GM10266 (cell line): ENCODE measurements around the gene NACC1.

Experiments
- DNase-seq: peaks from one replicate; pipeline ENCODE4 v3.0.0; 2012; ENCODE audit errors: extremely low spot score
- TF ChIP-seq, protein P1 (sequence below): IDR thresholded peaks from 2 replicates; pipeline ENCODE4 v1.5.1; 2012; ENCODE audit warnings: mild to moderate bottlenecking, low read depth; ENCODE audit not compliant: control insufficient read depth, insufficient read depth; ENCODE audit errors: missing control alignments

Gene NACC1

DNA sequence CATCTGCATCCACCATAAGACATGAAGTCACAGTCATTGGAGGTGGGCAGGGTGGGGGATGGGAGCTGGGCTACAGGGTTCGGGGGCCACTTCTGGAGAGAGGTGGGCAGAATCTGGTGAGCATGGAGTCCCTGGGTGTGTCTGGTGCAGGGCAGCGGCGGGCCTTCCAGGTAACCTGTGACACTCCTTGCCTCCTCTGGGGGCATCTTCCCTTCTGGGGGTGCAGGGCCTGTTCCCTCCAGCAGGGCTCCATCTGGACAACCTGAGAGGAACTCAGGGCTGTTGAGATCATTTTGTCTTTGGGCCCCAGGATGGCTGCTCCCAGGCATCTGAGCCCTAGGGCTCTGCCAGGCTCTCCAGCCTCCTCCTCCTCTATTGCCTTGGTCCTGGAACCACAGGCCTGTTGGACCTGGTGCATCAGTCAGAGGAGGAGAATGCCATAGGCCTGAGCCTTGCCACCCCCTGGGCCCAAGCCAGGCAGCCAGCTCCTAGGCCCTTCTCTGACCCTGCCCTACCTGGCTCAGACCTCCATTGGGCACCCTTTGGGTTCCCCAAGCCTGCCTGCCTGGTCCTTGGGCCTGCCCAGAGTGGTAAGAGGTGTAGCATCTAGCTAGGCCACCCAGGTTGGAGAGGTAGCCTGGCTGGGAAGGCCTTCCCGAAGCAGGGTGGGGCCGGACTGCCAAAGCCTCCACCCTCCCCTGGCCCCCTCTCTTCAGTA lies 28.8 kb upstream of the NACC1 start:
- DNase-seq = no peak
- TF ChIP-seq, protein P1, sequence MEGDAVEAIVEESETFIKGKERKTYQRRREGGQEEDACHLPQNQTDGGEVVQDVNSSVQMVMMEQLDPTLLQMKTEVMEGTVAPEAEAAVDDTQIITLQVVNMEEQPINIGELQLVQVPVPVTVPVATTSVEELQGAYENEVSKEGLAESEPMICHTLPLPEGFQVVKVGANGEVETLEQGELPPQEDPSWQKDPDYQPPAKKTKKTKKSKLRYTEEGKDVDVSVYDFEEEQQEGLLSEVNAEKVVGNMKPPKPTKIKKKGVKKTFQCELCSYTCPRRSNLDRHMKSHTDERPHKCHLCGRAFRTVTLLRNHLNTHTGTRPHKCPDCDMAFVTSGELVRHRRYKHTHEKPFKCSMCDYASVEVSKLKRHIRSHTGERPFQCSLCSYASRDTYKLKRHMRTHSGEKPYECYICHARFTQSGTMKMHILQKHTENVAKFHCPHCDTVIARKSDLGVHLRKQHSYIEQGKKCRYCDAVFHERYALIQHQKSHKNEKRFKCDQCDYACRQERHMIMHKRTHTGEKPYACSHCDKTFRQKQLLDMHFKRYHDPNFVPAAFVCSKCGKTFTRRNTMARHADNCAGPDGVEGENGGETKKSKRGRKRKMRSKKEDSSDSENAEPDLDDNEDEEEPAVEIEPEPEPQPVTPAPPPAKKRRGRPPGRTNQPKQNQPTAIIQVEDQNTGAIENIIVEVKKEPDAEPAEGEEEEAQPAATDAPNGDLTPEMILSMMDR = no peak

DNA sequence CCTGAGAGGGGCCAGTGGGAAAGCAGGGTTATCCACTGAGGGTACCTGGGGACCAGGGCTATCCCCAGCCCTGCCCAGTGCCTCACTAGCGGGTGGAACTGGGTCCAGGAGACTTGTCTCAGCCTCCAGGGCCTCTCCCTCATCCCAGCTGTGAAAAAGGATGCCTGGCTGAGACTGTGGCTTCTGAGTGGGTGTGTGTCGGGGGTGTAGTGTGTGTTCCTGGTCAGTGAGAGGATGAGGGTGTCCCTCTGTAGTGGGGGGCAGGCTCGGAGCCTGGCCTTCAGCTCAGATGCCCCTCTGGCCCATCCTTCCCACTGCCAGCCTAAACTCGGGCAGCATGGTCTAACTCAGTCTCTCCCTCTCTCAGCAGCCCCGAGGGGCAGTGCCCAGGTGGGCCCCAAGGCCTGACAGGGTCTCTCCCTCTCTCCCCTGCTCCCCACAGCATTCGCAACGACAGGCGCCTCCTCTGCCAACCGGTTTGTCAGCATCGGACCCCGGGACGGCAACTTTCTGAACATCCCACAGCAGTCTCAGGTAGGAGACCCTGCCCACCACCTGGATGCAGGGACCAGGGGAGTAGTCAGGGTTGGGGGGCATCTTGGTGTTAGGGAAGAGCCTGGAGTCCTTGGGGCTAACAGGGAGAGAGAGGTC lies 28.1 kb upstream of the NACC1 start:
- DNase-seq = no peak
- TF ChIP-seq, protein P1 = no peak

DNA sequence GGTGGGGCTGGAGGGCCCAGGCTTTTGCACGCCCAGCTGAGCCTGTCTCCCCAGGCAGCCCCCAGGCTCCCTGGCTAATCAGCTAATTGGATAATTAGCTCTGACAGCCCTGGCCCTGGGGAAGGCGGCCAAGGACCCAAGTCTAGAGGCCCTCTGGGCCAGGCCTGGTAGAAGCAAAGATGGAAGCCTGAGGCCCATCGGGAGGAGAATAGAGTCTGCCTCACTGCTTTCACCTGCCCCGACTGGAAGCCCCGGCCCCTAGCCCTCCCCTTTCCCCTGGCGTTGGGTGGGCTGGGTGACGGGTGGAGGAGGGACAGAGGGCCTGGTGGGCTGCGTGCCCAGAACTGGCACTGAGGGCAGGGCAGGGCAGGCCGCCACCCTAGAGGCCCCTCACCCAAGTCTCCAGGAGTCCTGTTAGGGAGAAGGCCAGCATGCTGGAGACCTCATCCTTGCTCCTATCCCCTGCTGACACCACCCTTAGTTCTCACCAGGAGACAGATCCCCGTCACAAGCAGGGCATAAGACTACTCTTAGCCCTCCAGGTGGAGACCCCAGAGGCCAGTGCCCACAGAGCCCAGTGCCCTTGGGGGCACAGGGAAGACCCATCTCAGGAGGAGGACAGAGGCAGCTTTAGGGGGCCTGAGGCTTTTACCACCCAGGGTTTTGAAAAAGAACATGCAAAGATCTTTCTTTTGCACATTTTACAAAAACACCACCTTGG lies 27.4 kb upstream of the NACC1 start:
- TF ChIP-seq, protein P1 = no peak
- DNase-seq = no peak

DNA sequence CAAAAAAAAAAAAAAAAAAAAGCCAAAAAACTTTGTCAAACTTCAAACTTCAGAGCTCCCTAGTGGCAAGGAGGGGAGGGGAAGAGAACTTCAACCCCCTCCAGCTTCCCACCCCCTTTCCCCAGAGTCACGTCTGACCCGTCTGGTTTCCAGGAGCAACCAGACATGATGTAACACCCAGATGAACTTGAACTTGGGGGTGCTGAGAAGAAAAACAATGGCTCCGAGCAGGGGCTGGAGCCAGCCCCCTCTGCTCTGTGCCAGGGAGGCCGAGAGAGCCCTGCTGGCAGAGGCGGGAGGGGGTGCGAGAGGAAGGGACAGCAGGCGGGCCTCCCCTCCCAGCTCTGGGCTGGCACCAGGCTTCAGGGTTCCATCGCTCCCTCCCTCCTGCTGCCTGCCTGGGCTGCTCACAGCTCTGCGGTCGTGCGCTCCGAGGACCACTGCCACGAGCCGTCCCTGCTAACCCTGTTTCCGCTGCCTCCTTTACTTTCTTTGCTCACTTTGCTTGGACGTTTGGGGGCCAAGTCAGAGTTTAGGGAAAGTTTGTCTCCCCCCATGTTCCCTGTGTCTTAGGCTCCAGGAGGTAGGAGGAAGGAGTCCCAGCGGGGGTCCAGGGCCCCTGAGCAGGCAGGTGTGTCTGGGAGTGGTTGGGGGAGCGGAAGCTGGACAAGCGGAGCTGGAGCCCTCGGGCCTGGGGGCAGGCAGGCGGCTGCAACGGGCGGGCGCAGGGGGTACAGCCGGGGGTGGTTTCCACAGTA lies 26.5 kb upstream of the NACC1 start:
- DNase-seq = no peak
- TF ChIP-seq, protein P1 = no peak

DNA sequence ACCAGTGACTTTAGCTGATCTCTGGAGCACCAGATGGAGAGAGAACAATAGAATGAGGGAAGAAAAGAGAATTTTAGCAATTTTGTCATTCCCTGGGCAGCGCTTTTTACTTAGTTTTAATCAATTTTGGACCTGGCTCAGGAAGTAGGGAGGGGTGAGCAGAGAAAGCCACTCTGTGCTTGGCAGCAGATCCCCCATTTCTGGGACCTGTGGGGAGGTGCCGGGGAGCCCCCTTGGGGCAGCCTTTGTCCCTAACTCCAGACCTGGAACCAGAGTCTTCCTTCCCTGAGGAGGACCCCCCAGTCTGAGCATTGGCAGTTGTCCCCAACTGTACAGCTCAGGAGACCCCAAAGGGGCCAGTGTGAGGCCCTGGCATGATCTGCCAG lies 25.9 kb upstream of the NACC1 start:
- TF ChIP-seq, protein P1 = no peak
- no peak for DNase-seq

DNA sequence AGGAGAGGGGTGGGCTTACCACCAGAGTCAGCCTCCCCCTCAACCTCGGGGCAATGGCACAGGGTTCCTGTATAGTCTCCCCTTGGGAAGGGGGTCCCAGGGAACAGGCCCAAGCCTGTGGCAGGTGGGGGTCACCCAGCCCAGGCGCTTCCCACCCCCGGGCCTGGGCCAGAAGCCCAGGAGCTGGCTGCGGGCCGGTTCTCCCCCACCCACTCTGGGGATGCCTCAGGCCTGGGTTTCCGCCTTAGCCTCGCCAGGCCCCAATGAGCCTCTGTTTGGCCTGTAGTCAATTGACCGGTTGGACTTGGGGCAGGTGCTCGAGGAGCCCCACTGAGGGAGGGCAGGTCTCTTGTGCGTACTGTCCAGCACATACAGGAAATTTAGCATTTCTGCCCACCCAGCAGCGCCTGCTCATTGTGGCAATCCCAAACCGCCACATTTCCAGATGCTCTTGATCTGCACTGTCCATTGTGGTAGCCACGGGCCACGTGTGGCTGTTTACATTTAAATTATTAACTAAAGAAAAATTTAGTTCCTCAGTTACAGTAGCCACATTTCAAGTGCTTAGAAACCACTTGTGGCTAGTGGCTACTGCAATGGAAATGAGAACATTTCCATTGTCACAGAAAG lies 25.3 kb upstream of the NACC1 start:
- TF ChIP-seq, protein P1 = no peak
- DNase-seq = no peak
